Smooth muscle cell of the brain vasculature (primary cell): ENCODE data around the gene ASB16.

Source experiments
- DNase-seq: peaks from one replicate; pipeline ENCODE4 v3.0.0-alpha.2; 2012; ENCODE audit warnings: low read depth, low spot score

ASB16 gene

DNA sequence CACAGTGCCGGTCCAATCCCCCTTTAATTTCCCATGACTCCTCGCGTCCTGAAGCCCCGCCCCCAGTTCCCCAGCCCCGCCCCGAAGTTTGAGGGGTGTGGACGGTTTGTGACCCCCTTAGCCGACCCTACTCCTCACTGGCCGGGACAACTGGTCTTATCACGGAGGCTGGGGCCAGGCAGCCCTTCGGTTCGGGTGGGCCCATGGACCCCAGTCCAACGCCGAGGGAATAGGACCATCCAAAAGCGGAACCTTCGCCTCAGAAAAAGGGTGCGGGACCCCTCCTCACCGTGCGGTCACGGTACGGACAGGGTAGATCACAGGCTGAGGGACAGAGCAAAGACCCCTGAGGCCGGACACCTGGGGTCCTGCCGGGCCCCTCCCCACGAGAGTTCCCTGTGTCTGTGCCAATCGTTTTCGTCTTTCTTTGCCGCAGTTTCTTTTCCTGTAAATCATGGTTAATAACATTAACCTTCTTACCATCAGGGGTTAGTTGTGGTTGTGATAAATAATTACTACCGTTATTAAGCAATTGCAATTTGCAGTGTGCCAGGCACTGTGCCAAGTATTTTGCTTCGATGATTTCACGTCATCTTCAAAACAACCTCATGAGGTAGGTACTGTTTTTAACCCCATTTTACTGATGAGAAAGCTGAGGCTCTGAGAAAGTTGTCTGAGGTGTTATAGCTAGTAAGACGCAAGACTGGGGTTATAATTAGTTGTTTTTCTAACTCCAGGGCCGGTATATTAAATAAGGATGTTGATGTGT lies 16.8 kb downstream of the ASB16 start:
- DNase-seq, result no peak

DNA sequence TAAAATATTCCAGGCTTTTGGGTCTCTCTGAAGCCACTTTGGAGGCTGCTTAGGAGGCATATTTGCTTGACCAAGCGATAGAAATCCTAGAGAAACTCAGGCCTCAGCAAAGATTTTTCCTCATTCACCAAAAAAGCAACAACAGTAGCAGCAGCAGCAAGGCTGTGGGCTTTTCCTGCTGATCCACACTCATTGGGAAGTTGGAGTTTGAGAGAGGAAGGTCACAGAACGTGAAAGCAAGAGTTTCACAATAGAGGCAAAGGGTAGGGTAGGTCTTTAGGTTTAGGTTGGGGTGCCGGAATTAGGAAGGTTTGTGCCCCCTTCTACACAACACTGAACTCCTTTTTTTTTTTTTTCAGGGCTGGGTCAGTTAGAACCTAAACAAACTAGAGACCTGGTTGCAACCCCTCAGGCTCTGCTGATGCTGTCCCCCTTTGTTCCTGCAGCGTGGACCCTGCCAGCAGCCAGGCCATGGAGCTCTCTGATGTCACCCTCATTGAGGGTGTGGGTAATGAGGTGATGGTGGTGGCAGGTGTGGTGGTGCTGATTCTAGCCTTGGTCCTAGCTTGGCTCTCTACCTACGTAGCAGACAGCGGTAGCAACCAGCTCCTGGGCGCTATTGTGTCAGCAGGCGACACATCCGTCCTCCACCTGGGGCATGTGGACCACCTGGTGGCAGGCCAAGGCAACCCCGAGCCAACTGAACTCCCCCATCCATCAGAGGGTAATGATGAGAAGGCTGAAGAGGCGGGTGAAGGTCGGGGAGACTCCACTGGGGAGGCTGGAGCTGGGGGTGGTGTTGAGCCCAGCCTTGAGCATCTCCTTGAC lies 18.3 kb downstream of the ASB16 start:
- DNase-seq, result no peak

- DNase-seq, result no peak
Measured at GRCh38 chr17:44190481-44190880, 20.0 kb downstream of the ASB16 start.

GRCh38 chr17:44191369-44191768 lies 20.9 kb downstream of the ASB16 start:
- DNase-seq, result no peak

DNA sequence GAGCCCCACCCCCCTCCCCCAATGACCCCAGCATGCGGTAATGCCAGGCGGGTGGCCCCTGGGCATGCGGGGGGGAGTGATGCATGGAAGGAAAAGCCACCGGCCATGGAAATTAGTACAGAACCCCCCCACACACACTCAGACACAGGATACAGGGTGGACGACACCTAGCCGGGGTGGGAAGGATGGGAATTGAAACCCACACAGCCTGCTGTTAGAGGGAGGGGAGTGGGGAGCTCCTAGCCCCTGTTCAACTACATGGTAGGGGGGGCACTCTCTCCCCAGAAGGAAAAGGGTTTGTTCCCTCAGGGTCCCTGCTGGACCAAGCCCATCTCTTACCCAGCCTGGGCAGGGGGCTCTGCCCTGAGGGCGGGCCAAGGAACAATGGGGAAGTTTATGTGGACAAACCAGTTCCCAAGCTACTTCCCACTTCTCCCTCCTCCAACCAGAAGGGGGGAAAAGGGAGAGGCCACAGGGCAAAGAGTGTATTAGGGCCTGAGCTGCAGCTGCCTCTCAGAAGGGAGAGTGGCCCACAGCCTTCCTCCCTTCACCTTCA lies 21.5 kb downstream of the ASB16 start:
- DNase-seq, result no peak

DNA sequence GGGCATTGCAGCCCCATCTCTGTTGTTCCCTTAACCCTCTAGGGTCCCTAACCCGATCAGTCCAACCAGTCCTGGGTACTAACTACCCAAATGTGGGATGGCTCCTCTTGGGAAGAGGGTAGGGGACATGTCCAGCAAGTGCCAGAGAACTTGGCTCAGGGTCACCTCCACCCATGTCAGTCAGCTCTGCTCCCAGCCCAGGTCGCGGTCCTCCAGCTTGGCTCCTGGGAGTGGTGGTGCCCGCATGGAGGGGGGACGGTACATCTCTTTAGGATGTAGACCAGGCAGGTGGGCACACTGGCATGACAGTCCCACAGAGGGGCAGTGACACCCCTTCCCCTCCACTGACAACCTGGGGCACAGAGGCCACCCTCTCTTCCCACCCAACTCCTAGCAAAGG lies 22.2 kb downstream of the ASB16 start:
- DNase-seq, result no peak

- no peak for DNase-seq
Measured at GRCh38 chr17:44193326-44194084, 23.0 kb downstream of the ASB16 start.

- DNase-seq, result no peak
Measured at GRCh38 chr17:44197107-44197506, 26.6 kb downstream of the ASB16 start.

- DNase-seq, result no peak
Measured at GRCh38 chr17:44197980-44198720, 27.6 kb downstream of the ASB16 start.

- DNase-seq, result no peak
Measured at GRCh38 chr17:44198721-44199552, 28.4 kb downstream of the ASB16 start.

- DNase-seq, result peak; percentile 95
Measured at GRCh38 chr17:44199553-44200477, 29.3 kb downstream of the ASB16 start, which contains the start of gene ATXN7L3. ATXN7L3 (minus strand) TSS chr17:44199884; CDS start chr17:44198070, 1,814 bp downstream.

GRCh38 chr17:44200478-44201155 lies 30.1 kb downstream of the ASB16 start:
- DNase-seq, result no peak

- no peak for DNase-seq
Measured at GRCh38 chr17:44202756-44203155, 32.3 kb downstream of the ASB16 start.

GRCh38 chr17:44203731-44204440 lies 33.4 kb downstream of the ASB16 start:
- no peak for DNase-seq

DNA sequence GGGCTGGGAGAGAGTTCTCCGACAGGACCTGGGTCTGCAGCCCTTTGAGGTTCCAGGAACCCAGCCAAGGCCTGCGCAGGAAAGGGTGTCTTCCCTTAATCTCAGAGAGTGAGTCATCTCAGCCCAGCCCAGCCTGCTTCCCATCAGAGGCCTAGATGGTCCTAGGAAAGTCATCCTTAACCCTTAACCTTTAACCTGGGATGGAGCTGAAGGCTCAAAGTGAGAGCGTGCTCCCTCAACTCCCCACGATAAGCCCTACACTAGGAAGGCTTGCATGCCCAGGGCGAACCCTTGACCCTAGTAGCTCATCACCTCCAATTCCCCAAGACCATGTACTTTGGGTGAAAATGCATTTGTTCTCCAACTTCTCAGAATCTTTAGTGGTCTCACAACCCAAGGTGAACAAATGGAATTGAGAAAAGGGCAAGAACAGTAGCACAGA lies 34.0 kb downstream of the ASB16 start:
- DNase-seq, result no peak

DNA sequence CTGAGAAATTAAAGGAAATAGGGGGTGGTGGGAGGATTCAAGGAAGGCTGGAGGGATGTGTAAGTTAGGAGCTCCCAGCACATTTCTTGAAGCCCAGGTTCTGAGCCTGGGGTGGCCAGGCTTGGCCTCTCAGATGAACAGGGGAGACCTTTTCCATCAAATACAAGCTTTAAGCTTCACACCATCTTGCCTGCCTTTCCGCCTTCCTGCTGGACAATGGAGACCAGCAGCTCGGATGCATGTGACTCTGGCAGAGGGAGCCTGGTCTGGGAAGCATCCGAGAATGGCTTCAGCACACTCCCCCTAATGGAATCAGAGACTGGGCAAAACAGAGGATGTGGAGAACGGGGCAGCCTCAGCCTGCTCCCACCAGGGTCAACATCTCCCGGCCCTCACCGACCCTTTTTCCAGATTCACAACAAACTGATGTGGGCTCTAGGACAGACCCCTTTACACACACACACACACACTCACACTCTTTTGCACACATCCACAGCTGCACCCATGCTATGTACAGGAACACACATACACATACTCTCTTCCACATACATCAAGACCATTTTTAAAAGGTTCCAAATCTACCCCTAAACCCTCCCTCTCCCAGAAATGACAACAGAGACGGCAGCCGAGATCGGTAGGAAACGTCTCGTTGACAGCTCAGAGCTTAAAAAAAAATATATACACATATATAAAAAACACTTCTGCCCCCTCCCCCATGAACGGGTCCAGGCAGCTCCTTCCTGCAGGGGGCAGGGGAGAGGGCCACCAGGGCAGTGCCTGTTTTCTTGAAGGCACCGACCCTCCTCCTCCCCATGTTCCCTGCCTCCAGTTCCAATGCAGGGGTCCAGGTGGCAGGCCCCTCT lies 35.7 kb downstream of the ASB16 start:
- no peak for DNase-seq

GRCh38 chr17:44206825-44207155 lies 36.3 kb downstream of the ASB16 start:
- DNase-seq, result no peak
